ENCODE results near the gene LCN12.

LCN12 gene

GRCh38 chr9:136983656-136984314 is 31.7 kb downstream of the LCN12 start:
- no peak for DNase-seq (ENCODE audit: low read depth)
- H3K4me3 ChIP-seq (ENCODE audit: low read depth, low read length): no peak overlapping the region
- TF ChIP-seq CTCF (IDR thresholded peaks at IDR 0.05; ENCODE audit: control insufficient read depth, extremely low read depth, insufficient read depth): no peak

- no peak for TF ChIP-seq CTCF (IDR thresholded peaks at IDR 0.05; ENCODE audit: control insufficient read depth, extremely low read depth, insufficient read depth)
- DNase-seq (ENCODE audit: low read depth): no peak
- no peak overlapping the region for H3K4me3 ChIP-seq (ENCODE audit: low read depth, low read length)
These were observed 32.5 kb downstream of the LCN12 start for GRCh38 chr9:136984464-136985026.

DNA sequence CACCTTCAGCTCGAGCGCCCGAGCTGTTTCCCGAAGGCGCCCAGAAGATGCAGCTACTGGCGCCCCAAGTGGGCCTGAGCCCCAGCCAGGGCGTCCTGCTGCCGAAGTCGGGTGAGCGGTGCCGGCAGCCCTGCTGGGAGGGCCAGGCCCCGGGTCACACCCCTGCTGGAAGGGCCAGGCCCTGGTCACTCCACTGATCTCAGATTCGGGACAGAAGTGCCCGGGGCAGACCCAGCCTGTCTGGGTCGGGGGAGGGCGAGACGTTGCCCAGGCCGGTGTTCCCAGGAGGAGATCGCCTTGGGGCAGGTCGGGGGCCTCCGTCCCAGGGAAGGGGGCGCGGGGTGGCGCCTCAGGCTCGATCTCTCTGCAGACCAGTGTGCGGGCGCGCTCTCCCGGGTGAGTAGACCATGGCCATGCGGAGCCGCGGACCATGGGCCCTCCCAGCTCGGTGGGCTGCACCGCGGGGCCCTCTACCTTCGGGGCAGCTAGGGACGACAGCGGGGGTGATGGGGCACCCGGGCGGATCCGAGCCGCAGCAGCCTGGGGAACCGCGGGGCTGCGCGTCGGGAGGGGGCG is 33.0 kb downstream of the LCN12 start:
- TF ChIP-seq CTCF (IDR thresholded peaks at IDR 0.05; ENCODE audit: control insufficient read depth, extremely low read depth, insufficient read depth): no peak
- H3K4me3 ChIP-seq (ENCODE audit: low read depth, low read length): no peak overlapping the region
- no peak for DNase-seq (ENCODE audit: low read depth)

- no peak overlapping the region for H3K4me3 ChIP-seq (ENCODE audit: low read depth, low read length)
- TF ChIP-seq CTCF (IDR thresholded peaks at IDR 0.05; ENCODE audit: control insufficient read depth, extremely low read depth, insufficient read depth): no peak
- no peak for DNase-seq (ENCODE audit: low read depth)
These were observed 33.8 kb downstream of the LCN12 start for GRCh38 chr9:136985853-136986252.

DNA sequence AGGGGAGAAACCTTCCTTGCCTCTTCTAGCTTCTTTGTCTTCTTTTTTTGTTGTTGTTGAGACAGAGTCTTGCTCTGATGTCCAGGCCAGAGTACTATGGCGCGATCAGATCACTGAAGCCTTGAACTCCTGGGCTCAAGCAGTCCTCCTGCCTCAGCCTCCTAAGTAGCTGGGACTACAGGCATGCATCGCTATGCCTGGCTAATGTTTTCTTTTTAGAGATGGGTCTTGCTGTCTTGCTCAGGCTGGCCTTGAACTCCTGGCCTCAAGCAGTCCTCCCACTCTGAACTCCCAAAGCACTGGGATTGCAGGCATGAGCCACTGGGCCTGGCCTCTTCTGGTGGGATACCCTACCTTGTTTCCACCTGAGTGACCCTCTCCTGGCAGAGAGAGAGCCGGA is 36.8 kb downstream of the LCN12 start:
- TF ChIP-seq CTCF (IDR thresholded peaks at IDR 0.05; ENCODE audit: control insufficient read depth, extremely low read depth, insufficient read depth): no peak
- H3K4me3 ChIP-seq (ENCODE audit: low read depth, low read length): no peak overlapping the region
- DNase-seq (ENCODE audit: low read depth): no peak

DNA sequence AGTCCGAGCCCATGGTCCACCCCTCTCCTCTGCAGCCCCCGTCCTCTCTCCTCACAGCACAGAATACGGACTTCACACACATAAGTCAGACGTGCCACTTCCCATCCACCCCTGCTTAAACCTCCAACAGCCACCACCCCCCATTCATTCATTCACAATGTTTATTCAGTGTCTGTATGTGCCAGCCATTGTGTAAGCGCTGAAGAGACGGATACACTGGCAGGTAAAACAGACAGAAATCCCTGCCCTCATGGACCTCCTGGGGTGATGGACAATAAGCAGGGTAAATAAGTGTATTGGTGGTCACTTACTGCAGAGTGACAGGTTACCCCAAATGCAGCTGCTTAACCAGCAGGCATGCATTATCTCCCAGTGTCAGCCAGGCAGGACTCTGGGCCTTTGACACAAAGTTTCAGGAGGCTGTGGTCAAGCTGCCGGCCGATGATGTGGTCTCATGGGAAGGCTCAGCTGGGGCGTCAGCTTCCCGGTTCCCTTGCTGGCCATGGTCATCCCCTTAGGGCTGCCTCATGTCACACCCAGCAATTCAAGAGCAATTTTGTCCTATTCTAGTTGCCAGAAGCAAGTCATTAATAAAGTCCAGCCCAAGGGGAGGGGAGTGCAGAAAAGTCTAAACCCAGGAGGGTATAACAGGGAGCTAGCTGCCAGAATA is 38.3 kb downstream of the LCN12 start:
- TF ChIP-seq CTCF (IDR thresholded peaks at IDR 0.05; ENCODE audit: control insufficient read depth, extremely low read depth, insufficient read depth): no peak
- no peak overlapping the region for H3K4me3 ChIP-seq (ENCODE audit: low read depth, low read length)
- no peak for DNase-seq (ENCODE audit: low read depth)
